GM21360 (cell line): ENCODE results near the gene PRDM16.

Experiments
- ATAC-seq: cut with Tn5 transposase; IDR thresholded peaks from one replicate; pipeline ENCODE4 v1.9.1; 2021; ENCODE audit warnings: mild to moderate bottlenecking, moderate library complexity; ENCODE audit not compliant: unreplicated experiment

PRDM16 gene

GRCh38 chr1:3174487-3175247 is 105.7 kb downstream of the PRDM16 start:
- ATAC-seq: no peak

- no peak for ATAC-seq
These were observed 106.5 kb downstream of the PRDM16 start for GRCh38 chr1:3175486-3175885.

- no peak for ATAC-seq
These were observed 107.0 kb downstream of the PRDM16 start for GRCh38 chr1:3176028-3176427.

GRCh38 chr1:3176820-3177219 is 107.8 kb downstream of the PRDM16 start:
- ATAC-seq: no peak

- ATAC-seq: no peak
These were observed 109.3 kb downstream of the PRDM16 start for GRCh38 chr1:3178279-3178678.

GRCh38 chr1:3179471-3179870 is 110.5 kb downstream of the PRDM16 start:
- ATAC-seq: no peak

GRCh38 chr1:3180915-3181314 is 111.9 kb downstream of the PRDM16 start:
- ATAC-seq: no peak

GRCh38 chr1:3181956-3182355 is 113.0 kb downstream of the PRDM16 start:
- ATAC-seq: no peak

- no peak for ATAC-seq
These were observed 114.4 kb downstream of the PRDM16 start for GRCh38 chr1:3183411-3183810.

GRCh38 chr1:3183813-3184212 is 114.8 kb downstream of the PRDM16 start:
- no peak for ATAC-seq

GRCh38 chr1:3184666-3185065 is 115.7 kb downstream of the PRDM16 start:
- ATAC-seq: no peak

- ATAC-seq: no peak
These were observed 117.0 kb downstream of the PRDM16 start for GRCh38 chr1:3185896-3186525.

- no peak for ATAC-seq
These were observed 117.5 kb downstream of the PRDM16 start for GRCh38 chr1:3186526-3186921.

GRCh38 chr1:3187415-3188149 is 118.6 kb downstream of the PRDM16 start:
- ATAC-seq: no peak

GRCh38 chr1:3188150-3188971 is 119.4 kb downstream of the PRDM16 start:
- ATAC-seq: no peak

- ATAC-seq: no peak
These were observed 121.4 kb downstream of the PRDM16 start for GRCh38 chr1:3190256-3191041.

- ATAC-seq: no peak
These were observed 123.4 kb downstream of the PRDM16 start for GRCh38 chr1:3192361-3192760.

- no peak for ATAC-seq
These were observed 123.8 kb downstream of the PRDM16 start for GRCh38 chr1:3192825-3193224.

- ATAC-seq: no peak
These were observed 124.8 kb downstream of the PRDM16 start for GRCh38 chr1:3193811-3194210.

- no peak for ATAC-seq
These were observed 125.9 kb downstream of the PRDM16 start for GRCh38 chr1:3194760-3195479.
